SK-N-MC (cell line): Measurements from ENCODE around the gene TLR3.

Experiments used
- EZH2 ChIP-seq: fragments of 200-600 bp; sonication (generic); IDR thresholded peaks from one replicate; pipeline ENCODE4 v1.6.1; 2017; ENCODE audit warnings: antibody characterized with exemption
- POLR2AphosphoS5 ChIP-seq: IDR thresholded peaks from 2 replicates; pipeline ENCODE4 v1.6.1; 2012; ENCODE audit warnings: mild to moderate bottlenecking, low read depth, low read length, borderline replicate concordance

- TF ChIP-seq POLR2AphosphoS5 (no peak), EZH2 (no peak)
These were observed 47.7 kb downstream of the TLR3 start for GRCh38 chr4:186116697-186117096.
